Fibroblast of lung (primary cell): ENCODE data around the gene SRA1. TPM values are rescaled to one million over a fixed set of nuclear protein-coding genes. Genes with fewer than 3 reads are reported as not detected.

Experiments
- DNase-seq, 2 donors: peaks; one replicate each; pipeline versions ENCODE4 v3.0.0 to v3.0.0-alpha.2; 2010; ENCODE audit warnings: low read depth in 2 of 2
- H2AFZ ChIP-seq: 2 replicates; pipeline ENCODE4 v1.5.1; 2012; ENCODE audit warnings: low read length, control low read depth, inconsistent platforms
- H3K27ac ChIP-seq: 2 replicates; pipeline ENCODE4 v1.5.1; 2011; ENCODE audit warnings: low read length, control low read depth; ENCODE audit not compliant: insufficient read depth
- H3K27me3 ChIP-seq: 2 replicates; pipeline ENCODE4 v1.5.1; 2011; ENCODE audit warnings: mild to moderate bottlenecking, low read length; ENCODE audit not compliant: control insufficient read depth, insufficient read depth
- H3K36me3 ChIP-seq: 2 replicates; pipeline ENCODE4 v1.5.1; 2011; ENCODE audit warnings: low read length; ENCODE audit not compliant: control insufficient read depth, insufficient read depth
- H3K4me1 ChIP-seq: 2 replicates; pipeline ENCODE4 v1.5.1; 2011; ENCODE audit warnings: low read length; ENCODE audit not compliant: control insufficient read depth, insufficient read depth; ENCODE audit errors: extremely low read depth
- H3K4me2 ChIP-seq: 2 replicates; pipeline ENCODE4 v1.5.1; 2011; ENCODE audit warnings: low read length, control low read depth; ENCODE audit not compliant: insufficient read depth; ENCODE audit errors: extremely low read depth
- H3K4me3 ChIP-seq, 4 experiments: fragments of 200-600 bp in 1 of 4; sonication (generic) in 1 of 4; replicated peaks in 1 of 4; 2 replicates each; pipeline ENCODE4 v1.5.1; 2011 to 2016; ENCODE audit warnings: low read length in 4 of 4, low read depth in 3 of 4, mild to moderate bottlenecking in 3 of 4, control low read depth in 2 of 4, inconsistent platforms in 1 of 4, mixed read lengths in 1 of 4; ENCODE audit not compliant: insufficient read depth in 1 of 4; ENCODE audit errors: control extremely low read depth in 1 of 4
- H3K79me2 ChIP-seq: 2 replicates; pipeline ENCODE4 v1.5.1; 2012; ENCODE audit warnings: mild to moderate bottlenecking, low read length, inconsistent platforms; ENCODE audit not compliant: control insufficient read depth, insufficient read depth
- H3K9ac ChIP-seq: 2 replicates; pipeline ENCODE4 v1.5.1; 2011; ENCODE audit warnings: mild to moderate bottlenecking, low read length, control low read depth; ENCODE audit not compliant: insufficient read depth
- H3K9me3 ChIP-seq: 2 replicates; pipeline ENCODE4 v1.5.1; 2012; ENCODE audit warnings: low read depth, low read length; ENCODE audit not compliant: control insufficient read depth, insufficient read depth
- H4K20me1 ChIP-seq: 2 replicates; pipeline ENCODE4 v1.5.1; 2011; ENCODE audit warnings: low read length; ENCODE audit not compliant: control insufficient read depth, insufficient read depth; ENCODE audit errors: extremely low read depth
- EZH2 ChIP-seq: IDR thresholded peaks from 2 replicates; pipeline ENCODE4 v1.5.1; 2012; ENCODE audit warnings: low read length, control low read depth, mild to moderate bottlenecking; ENCODE audit errors: missing control alignments
- polyA plus RNA-seq, 2 donors: library from polyadenylated mRNA; depleted of rRNA in 1 of 2; stranded (reverse) in 1 of 2; unstranded in 1 of 2; fragments of >200 nt; gene quantifications; 2 replicates each; pipeline ENCODE4 v1.2.1, GENCODE V29; 2011 to 2012; ENCODE audit warnings: missing spikeins in 1 of 2
- total RNA-seq: library from RNA; depleted of rRNA; stranded (reverse); fragments of >200 nt; gene quantifications from 2 replicates; pipeline ENCODE4 v1.2.1, GENCODE V29; 2014
- TF ChIP-seq, protein P1 (sequence below), 2 donors: IDR thresholded peaks in 1 of 2; conservative IDR thresholded peaks in 1 of 2; 1 replicate in 1 of 2; 2 replicates in 1 of 2; pipeline ENCODE4 v1.5.1; 2011 to 2012; ENCODE audit warnings: low read length in 2 of 2, control low read depth in 1 of 2, inconsistent platforms in 1 of 2, low read depth in 1 of 2, mild to moderate bottlenecking in 1 of 2

The SRA1 gene
- total and polyA plus RNA-seq, 2 donors (not counting 1 experiment from before 2014, with no cell fraction given), result 39.1 to 55.5 TPM

DNA sequence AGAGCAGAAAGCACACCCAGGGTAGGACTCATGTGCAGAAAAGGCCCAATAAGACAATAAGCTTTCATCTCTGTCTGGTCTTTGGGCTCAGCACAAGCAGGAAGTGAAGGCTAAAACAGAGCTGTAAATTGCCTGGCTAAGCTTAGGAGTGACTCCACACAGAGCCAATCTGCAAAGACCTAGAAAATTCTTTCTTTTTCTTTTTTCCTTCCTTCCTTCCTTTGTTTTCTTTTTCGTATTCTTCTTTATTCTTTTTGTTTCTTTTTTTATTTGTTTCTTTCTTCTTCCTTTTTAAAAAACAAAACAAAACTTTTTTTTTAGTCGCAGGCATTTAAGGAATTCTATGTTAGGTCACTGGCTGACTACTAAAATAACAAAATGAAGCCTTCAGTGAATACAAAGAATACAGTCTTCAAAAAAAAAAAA, 19.5 kb upstream of the SRA1 start:
- H3K4me2 ChIP-seq, result no peak overlapping the region
- H3K27me3 ChIP-seq, result no peaks in the 10 kb centered on the region
- H3K27ac ChIP-seq, result no peak overlapping the region
- H3K9me3 ChIP-seq, result no peaks in the 10 kb centered on the region
- H3K36me3 ChIP-seq, result no peaks in the 10 kb centered on the region
- H3K9ac ChIP-seq, result no peak overlapping the region
- no peak overlapping the region for H3K4me3 ChIP-seq
- H3K4me1 ChIP-seq, result no peaks in the 10 kb centered on the region
- DNase-seq, result no peak
- no peak for TF ChIP-seq EZH2
- TF ChIP-seq, protein P1, sequence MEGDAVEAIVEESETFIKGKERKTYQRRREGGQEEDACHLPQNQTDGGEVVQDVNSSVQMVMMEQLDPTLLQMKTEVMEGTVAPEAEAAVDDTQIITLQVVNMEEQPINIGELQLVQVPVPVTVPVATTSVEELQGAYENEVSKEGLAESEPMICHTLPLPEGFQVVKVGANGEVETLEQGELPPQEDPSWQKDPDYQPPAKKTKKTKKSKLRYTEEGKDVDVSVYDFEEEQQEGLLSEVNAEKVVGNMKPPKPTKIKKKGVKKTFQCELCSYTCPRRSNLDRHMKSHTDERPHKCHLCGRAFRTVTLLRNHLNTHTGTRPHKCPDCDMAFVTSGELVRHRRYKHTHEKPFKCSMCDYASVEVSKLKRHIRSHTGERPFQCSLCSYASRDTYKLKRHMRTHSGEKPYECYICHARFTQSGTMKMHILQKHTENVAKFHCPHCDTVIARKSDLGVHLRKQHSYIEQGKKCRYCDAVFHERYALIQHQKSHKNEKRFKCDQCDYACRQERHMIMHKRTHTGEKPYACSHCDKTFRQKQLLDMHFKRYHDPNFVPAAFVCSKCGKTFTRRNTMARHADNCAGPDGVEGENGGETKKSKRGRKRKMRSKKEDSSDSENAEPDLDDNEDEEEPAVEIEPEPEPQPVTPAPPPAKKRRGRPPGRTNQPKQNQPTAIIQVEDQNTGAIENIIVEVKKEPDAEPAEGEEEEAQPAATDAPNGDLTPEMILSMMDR (conservative IDR thresholded peaks at IDR 0.05 in 1 of 2, IDR thresholded peaks at IDR 0.05 in 1 of 2; ENCODE audit: low read depth in 1 of 2, low read length in 2 of 2), result no peak
- no peaks in the 10 kb centered on the region for H3K79me2 ChIP-seq
- no peak overlapping the region for H2AFZ ChIP-seq
- H4K20me1 ChIP-seq, result no peaks in the 10 kb centered on the region

DNA sequence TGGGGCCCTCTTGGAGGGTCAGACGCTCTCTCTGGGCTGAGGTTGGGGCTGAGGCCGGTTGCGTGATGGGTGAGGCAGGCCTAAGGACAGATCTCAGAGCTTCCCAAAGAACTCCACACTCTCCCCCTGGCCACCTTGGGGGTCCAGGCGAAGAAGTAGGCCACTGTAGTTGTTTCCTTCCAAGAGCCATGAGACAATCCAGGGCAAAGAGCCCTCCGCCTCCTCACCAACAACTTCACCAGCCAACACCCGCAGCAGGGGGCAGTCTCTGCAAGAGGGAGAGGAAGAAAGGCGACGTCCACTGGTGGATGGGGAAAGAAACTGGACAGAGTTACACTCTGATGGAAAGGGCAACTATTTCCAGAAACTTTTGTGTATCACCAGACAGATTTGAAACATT, 18.0 kb upstream of the SRA1 start:
- Histone ChIP-seq H3K27ac (no peak overlapping the region), H3K4me3 (no peak overlapping the region), H3K4me1 (no peaks in the 10 kb centered on the region), H3K36me3 (no peaks in the 10 kb centered on the region), H3K27me3 (no peaks in the 10 kb centered on the region), H3K79me2 (no peaks in the 10 kb centered on the region), H3K9ac (no peak overlapping the region), H3K9me3 (no peaks in the 10 kb centered on the region), H4K20me1 (no peaks in the 10 kb centered on the region), H2AFZ (no peak overlapping the region), H3K4me2 (no peak overlapping the region)
- TF ChIP-seq EZH2, result no peak
- TF ChIP-seq, protein P1 (conservative IDR thresholded peaks at IDR 0.05 in 1 of 2, IDR thresholded peaks at IDR 0.05 in 1 of 2; ENCODE audit: low read depth in 1 of 2, low read length in 2 of 2), result peak; percentile 45 to 51
- DNase-seq, result peak; percentile 22 to 52

DNA sequence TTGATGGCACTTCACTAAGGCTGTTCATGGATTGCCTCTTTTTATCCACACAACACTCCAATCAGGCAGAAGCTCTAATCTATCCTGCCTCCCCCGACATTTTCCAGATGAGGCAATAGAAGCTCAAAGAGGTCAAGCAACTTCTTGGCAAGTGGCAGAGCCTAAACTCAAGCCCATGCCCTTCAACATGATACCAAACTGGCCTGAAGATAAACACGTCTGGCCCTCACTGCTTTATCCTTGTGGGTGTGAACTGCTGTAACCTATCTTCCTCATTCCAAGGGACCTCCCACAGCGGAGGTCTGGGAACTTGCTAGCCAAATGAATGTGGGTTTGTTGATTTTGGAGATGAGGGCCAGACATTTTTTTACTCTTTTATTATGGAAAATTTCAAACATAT, 16.9 kb upstream of the SRA1 start:
- Histone ChIP-seq H3K9me3 (no peaks in the 10 kb centered on the region), H3K27ac (no peak overlapping the region), H3K36me3 (no peaks in the 10 kb centered on the region), H3K9ac (no peak overlapping the region), H4K20me1 (no peaks in the 10 kb centered on the region), H2AFZ (no peak overlapping the region), H3K79me2 (no peaks in the 10 kb centered on the region), H3K4me3 (no peak overlapping the region), H3K4me2 (no peak overlapping the region), H3K4me1 (no peaks in the 10 kb centered on the region), H3K27me3 (no peaks in the 10 kb centered on the region)
- TF ChIP-seq, protein P1 (conservative IDR thresholded peaks at IDR 0.05 in 1 of 2, IDR thresholded peaks at IDR 0.05 in 1 of 2; ENCODE audit: low read depth in 1 of 2, low read length in 2 of 2), result no peak
- no peak for TF ChIP-seq EZH2
- peak in 1 of 2 donors; percentile 49 for DNase-seq
